PFSK-1 (cell line): ENCODE measurements around the gene HMG20B.

Experiments used
- FOXP2 ChIP-seq: optimal IDR thresholded peaks from 2 replicates; pipeline ENCODE3; 2011; ENCODE audit warnings: borderline replicate concordance, control low read depth, inconsistent platforms; ENCODE audit not compliant: insufficient read depth; ENCODE audit errors: extremely low read length, extremely low read depth
- POLR2AphosphoS5 ChIP-seq: IDR thresholded peaks from 2 replicates; pipeline ENCODE4 v1.6.1; 2012; ENCODE audit warnings: low read depth, mild to moderate bottlenecking, control low read depth, low read length, moderate library complexity
- SIN3A ChIP-seq: IDR thresholded peaks from 2 replicates; pipeline ENCODE4 v1.6.1; 2012; ENCODE audit warnings: mild to moderate bottlenecking, low read length, moderate library complexity, borderline replicate concordance; ENCODE audit not compliant: insufficient read depth
- TAF1 ChIP-seq: IDR thresholded peaks from 2 replicates; pipeline ENCODE4 v1.6.1; 2012; ENCODE audit warnings: low read length, control low read depth, borderline replicate concordance; ENCODE audit not compliant: insufficient read depth
- TF ChIP-seq, protein P1 (sequence below), 2 experiments: IDR thresholded peaks; 2 replicates each; pipeline versions ENCODE4 v1.6.1 to v1.8.0; 2011 to 2012; ENCODE audit warnings: low read depth in 2 of 2, low read length in 2 of 2, control low read depth in 1 of 2, inconsistent platforms in 1 of 2, mild to moderate bottlenecking in 1 of 2, moderate library complexity in 1 of 2; ENCODE audit not compliant: insufficient read depth in 1 of 2

HMG20B gene

GRCh38 chr19:3627351-3627723 is 54.6 kb downstream of the HMG20B start:
- TF ChIP-seq, protein P1, sequence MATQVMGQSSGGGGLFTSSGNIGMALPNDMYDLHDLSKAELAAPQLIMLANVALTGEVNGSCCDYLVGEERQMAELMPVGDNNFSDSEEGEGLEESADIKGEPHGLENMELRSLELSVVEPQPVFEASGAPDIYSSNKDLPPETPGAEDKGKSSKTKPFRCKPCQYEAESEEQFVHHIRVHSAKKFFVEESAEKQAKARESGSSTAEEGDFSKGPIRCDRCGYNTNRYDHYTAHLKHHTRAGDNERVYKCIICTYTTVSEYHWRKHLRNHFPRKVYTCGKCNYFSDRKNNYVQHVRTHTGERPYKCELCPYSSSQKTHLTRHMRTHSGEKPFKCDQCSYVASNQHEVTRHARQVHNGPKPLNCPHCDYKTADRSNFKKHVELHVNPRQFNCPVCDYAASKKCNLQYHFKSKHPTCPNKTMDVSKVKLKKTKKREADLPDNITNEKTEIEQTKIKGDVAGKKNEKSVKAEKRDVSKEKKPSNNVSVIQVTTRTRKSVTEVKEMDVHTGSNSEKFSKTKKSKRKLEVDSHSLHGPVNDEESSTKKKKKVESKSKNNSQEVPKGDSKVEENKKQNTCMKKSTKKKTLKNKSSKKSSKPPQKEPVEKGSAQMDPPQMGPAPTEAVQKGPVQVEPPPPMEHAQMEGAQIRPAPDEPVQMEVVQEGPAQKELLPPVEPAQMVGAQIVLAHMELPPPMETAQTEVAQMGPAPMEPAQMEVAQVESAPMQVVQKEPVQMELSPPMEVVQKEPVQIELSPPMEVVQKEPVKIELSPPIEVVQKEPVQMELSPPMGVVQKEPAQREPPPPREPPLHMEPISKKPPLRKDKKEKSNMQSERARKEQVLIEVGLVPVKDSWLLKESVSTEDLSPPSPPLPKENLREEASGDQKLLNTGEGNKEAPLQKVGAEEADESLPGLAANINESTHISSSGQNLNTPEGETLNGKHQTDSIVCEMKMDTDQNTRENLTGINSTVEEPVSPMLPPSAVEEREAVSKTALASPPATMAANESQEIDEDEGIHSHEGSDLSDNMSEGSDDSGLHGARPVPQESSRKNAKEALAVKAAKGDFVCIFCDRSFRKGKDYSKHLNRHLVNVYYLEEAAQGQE (IDR thresholded peaks at IDR 0.05; ENCODE audit: insufficient read depth in 1 of 2, low read depth in 2 of 2, low read length in 2 of 2) = no peak
- TF ChIP-seq TAF1 (no peak), SIN3A (no peak), FOXP2 (no peak), POLR2AphosphoS5 (no peak)
